Endodermal cell (in vitro differentiated cells): ENCODE data around the gene DGKB. TPM values are rescaled to one million over a fixed set of nuclear protein-coding genes. Genes with fewer than 3 reads are reported as not detected.

Experiments
- DNase-seq: peaks from one replicate; pipeline ENCODE4 v3.0.0-alpha.2; 2017
- H3K27ac ChIP-seq: 2 replicates; pipeline ENCODE4 v1.5.1; 2013; ENCODE audit warnings: mild to moderate bottlenecking, low read depth, low read length, moderate library complexity
- H3K27me3 ChIP-seq: 2 replicates; pipeline ENCODE4 v1.6.1; 2013; ENCODE audit warnings: mild to moderate bottlenecking, low read length, moderate library complexity; ENCODE audit not compliant: insufficient read depth, control insufficient read depth, poor library complexity, severe bottlenecking
- H3K36me3 ChIP-seq: 2 replicates; pipeline ENCODE4 v1.7.0; 2013; ENCODE audit warnings: mild to moderate bottlenecking, low read length, moderate library complexity; ENCODE audit not compliant: control insufficient read depth, insufficient read depth
- H3K4me1 ChIP-seq: one replicate; pipeline ENCODE4 v1.7.0; 2013; ENCODE audit warnings: low read length; ENCODE audit not compliant: control insufficient read depth, insufficient read depth
- H3K4me3 ChIP-seq: 2 replicates; pipeline ENCODE4 v1.5.1; 2013; ENCODE audit warnings: mild to moderate bottlenecking, low read length, moderate library complexity
- H3K9ac ChIP-seq: 2 replicates; pipeline ENCODE4 v1.6.1; 2013; ENCODE audit warnings: mild to moderate bottlenecking, low read length, moderate library complexity; ENCODE audit not compliant: poor library complexity, severe bottlenecking; ENCODE audit errors: extremely low read depth
- H3K9me3 ChIP-seq: 2 replicates; pipeline ENCODE4 v1.6.1; 2013; ENCODE audit warnings: mild to moderate bottlenecking, low read length, moderate library complexity; ENCODE audit not compliant: control insufficient read depth
- H3K27ac Mint-ChIP-seq: 2 replicates; pipeline ENCODE4 v1.8.0; 2020; ENCODE audit warnings: mixed read lengths
- H3K27me3 Mint-ChIP-seq: 2 replicates; pipeline ENCODE4 v1.8.0; 2021; ENCODE audit warnings: mild to moderate bottlenecking, mixed read lengths; ENCODE audit not compliant: insufficient read depth
- H3K36me3 Mint-ChIP-seq: 2 replicates; pipeline ENCODE4 v1.8.0; 2020; ENCODE audit warnings: low read depth, mixed read lengths
- H3K4me1 Mint-ChIP-seq: 2 replicates; pipeline ENCODE4 v1.8.0; 2020; ENCODE audit warnings: mixed read lengths
- H3K4me3 Mint-ChIP-seq: 2 replicates; pipeline ENCODE4 v1.8.0; 2020; ENCODE audit warnings: mild to moderate bottlenecking, moderate library complexity, mixed read lengths
- H3K9me3 Mint-ChIP-seq: 2 replicates; pipeline ENCODE4 v1.8.0; 2020; ENCODE audit warnings: mild to moderate bottlenecking, mixed read lengths
- WGBS, 2 experiments: methylation state at CpG; one replicate each; pipeline versions ENCODE4 v1.1.5 to v1.1.7; 2013; ENCODE audit warnings: missing lambda C conversion rate in 2 of 2, mixed read lengths in 1 of 2; ENCODE audit not compliant: insufficient coverage in 1 of 2, insufficient read length in 1 of 2; 5-methylcytosine and 5-hydroxymethylcytosine counted together
- total RNA-seq, 2 donors: library from RNA; stranded (reverse); fragmentation: NEBNext Ultra II Directional in 1 of 2; extraction: Animal tissue kit (Norgen Biotek cat#: 25700) in 1 of 2; gene quantifications; 2 replicates in 1 of 2; 3 replicates in 1 of 2; pipeline ENCODE4 v1.2.1, GENCODE V29; 2021
- TF ChIP-seq, protein P1 (sequence below): fragments of 200-600 bp; sonication (generic); conservative IDR thresholded peaks from 2 replicates; pipeline ENCODE4 v1.5.0; 2021; ENCODE audit warnings: antibody characterized with exemption, mild to moderate bottlenecking

The DGKB gene
- total RNA-seq, 2 donors from 2014 or later, result 5.1 to 5.2 TPM

DNA sequence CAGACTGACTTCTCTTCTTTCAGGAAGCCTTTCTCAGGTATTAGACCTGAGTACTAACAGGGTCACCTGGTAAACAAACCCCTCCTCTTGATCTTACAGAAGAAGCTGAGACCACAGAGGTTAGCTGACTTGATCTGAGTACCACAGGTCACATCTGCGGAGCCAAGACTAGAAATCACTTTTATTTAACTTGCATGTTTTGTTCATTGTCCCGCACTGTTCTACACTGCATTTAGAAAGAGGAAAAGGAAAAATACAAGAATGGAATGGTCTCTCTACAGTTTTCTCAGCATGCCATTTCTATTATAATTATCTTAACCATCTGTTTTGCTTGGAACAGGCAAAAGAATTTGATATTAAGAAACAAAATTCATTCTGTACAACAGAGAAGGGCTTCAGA is 667.5 kb downstream of the DGKB start:
- 88 to 93% methylated on average over 2 of the region's 2 CpGs for WGBS, 2 experiments
- Histone ChIP-seq H3K4me3 (no peak overlapping the region), H3K9me3 (no peaks in the 10 kb centered on the region), H3K27me3 (no peaks in the 10 kb centered on the region), H3K36me3 (no peaks in the 10 kb centered on the region), H3K27ac (no peak overlapping the region), H3K4me1 (peaks cover 3% of the 10 kb centered on the region), H3K9ac (no peak overlapping the region)
- Mint-ChIP-seq H3K4me1 (peaks cover 24% of the 10 kb centered on the region), H3K36me3 (no peaks in the 10 kb centered on the region), H3K27ac (no peak overlapping the region), H3K27me3 (no peaks in the 10 kb centered on the region), H3K9me3 (no peaks in the 10 kb centered on the region), H3K4me3 (no peak overlapping the region)
- TF ChIP-seq, protein P1, sequence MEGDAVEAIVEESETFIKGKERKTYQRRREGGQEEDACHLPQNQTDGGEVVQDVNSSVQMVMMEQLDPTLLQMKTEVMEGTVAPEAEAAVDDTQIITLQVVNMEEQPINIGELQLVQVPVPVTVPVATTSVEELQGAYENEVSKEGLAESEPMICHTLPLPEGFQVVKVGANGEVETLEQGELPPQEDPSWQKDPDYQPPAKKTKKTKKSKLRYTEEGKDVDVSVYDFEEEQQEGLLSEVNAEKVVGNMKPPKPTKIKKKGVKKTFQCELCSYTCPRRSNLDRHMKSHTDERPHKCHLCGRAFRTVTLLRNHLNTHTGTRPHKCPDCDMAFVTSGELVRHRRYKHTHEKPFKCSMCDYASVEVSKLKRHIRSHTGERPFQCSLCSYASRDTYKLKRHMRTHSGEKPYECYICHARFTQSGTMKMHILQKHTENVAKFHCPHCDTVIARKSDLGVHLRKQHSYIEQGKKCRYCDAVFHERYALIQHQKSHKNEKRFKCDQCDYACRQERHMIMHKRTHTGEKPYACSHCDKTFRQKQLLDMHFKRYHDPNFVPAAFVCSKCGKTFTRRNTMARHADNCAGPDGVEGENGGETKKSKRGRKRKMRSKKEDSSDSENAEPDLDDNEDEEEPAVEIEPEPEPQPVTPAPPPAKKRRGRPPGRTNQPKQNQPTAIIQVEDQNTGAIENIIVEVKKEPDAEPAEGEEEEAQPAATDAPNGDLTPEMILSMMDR, result no peak
- no peak for DNase-seq

DNA sequence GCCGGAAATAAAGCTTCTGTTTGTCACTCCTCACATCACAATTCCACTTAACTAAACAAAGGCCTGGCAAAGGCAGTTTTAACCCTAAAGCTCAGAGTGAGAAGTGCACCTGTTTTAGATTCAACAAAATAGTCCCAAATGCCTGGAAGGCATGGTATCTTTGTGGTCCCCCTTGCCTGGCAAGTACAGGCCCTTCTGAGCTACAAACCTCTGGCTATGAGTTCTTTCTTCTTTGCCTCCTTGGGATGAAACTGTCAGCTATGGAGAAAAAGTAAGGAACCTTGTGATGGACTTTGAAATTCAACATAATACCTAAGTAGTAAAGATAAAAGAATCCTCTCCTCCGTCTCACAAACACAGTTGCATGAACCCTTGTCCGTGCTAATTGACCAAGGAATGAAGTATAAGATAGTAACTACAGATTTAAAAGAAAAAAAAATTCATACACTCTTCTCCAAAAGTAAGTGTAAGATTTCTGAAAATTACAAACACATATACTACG is 668.6 kb downstream of the DGKB start:
- no peak overlapping the region for H3K4me3 Mint-ChIP-seq
- 57% methylated on average over 1 of the region's 4 CpGs; no CpG with 5 or more reads in 1 of the 2 experiments for WGBS, 2 experiments
- H3K9me3 Mint-ChIP-seq, result no peaks in the 10 kb centered on the region
- no peaks in the 10 kb centered on the region for H3K36me3 ChIP-seq
- H3K9me3 ChIP-seq, result no peaks in the 10 kb centered on the region
- H3K9ac ChIP-seq, result no peak overlapping the region
- no peak overlapping the region for H3K27ac ChIP-seq
- TF ChIP-seq, protein P1, result no peak
- no peaks in the 10 kb centered on the region for H3K27me3 ChIP-seq
- no peak for DNase-seq
- H3K27me3 Mint-ChIP-seq, result no peaks in the 10 kb centered on the region
- H3K4me1 Mint-ChIP-seq, result peaks cover 24% of the 10 kb centered on the region
- H3K4me3 ChIP-seq, result no peak overlapping the region
- peaks cover 3% of the 10 kb centered on the region for H3K4me1 ChIP-seq
- H3K27ac Mint-ChIP-seq, result no peak overlapping the region
- no peaks in the 10 kb centered on the region for H3K36me3 Mint-ChIP-seq

DNA sequence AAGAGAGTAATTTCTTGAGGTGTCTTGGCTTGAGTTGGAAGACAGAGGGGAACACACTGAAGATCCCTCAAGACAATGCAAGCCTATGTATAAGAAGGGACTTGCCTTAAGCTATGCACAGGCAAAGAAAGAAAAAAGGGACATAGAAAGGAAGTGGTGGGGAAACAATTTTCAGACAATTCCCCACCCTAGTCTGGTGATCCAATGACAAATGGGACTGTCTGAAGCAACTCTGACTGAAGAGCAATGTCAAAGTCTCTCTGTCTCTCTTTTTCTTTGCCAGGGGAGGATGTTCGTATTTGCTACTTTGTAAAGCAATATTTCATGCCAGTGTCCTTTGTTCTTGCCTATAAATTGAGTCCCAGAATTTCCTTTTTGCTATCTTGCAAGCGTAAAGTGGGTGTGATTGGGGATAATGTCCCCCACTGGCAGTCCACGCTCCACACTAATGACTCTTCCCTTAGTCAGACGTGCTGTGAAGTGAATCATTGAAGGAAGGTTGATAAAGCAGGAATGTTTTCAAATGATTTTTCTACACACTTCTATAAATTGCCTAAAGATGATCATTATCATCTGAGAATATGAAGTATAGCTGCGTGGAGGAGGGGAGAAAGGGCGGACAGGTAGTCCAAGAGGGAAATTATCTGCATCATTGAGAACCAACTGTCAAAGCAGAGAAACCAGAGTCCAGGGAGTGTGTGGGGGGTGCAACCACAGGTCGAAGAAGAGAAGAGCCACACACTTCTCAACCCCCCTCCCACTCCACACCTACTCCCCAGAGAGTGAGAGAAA is 669.3 kb downstream of the DGKB start:
- no peak overlapping the region for H3K27ac Mint-ChIP-seq
- Histone ChIP-seq H3K4me3 (no peak overlapping the region), H3K27ac (no peak overlapping the region), H3K27me3 (no peaks in the 10 kb centered on the region), H3K36me3 (no peaks in the 10 kb centered on the region), H3K9me3 (no peaks in the 10 kb centered on the region), H3K4me1 (peaks cover 3% of the 10 kb centered on the region), H3K9ac (no peak overlapping the region)
- peaks cover 24% of the 10 kb centered on the region for H3K4me1 Mint-ChIP-seq
- WGBS, 2 experiments, result 86 to 93% methylated on average over 2 to 7 of the region's 7 CpGs
- H3K4me3 Mint-ChIP-seq, result no peak overlapping the region
- peak; percentile 51 for DNase-seq
- no peaks in the 10 kb centered on the region for H3K9me3 Mint-ChIP-seq
- H3K36me3 Mint-ChIP-seq, result no peaks in the 10 kb centered on the region
- H3K27me3 Mint-ChIP-seq, result no peaks in the 10 kb centered on the region
- TF ChIP-seq, protein P1, result no peak
